HepG2 (cell line): Measurements from ENCODE around the gene CARHSP1. TPM values are rescaled to one million over a fixed set of nuclear protein-coding genes. Genes with fewer than 3 reads are reported as not detected.
A peak's percentile ranks its signal among the peaks of the same experiment; 100 is the strongest.

ENCODE experiments used
- ATAC-seq: fragments of 200-7000 bp; cut with Tn5 transposase; 3 replicates; pipeline ENCODE4 v1.9.1; 2020; ENCODE audit warnings: mild to moderate bottlenecking, moderate library complexity
- BruUV-seq: library from RNA; stranded (reverse); fragments of 400-500 nt; replicated peaks from 2 replicates; lab custom pipeline; 2021; lab: Mats Ljungman, UMichigan
- CTCF ChIA-PET: fragments of 300-600 bp; formaldehyde crosslinking; extraction: SDS; loops from one replicate; lab custom pipeline; 2021; ENCODE audit warnings: low total read pairs, inconsistent platforms, low intra/inter-chr PET ratio; lab: Yijun Ruan, JAX
- POLR2A ChIA-PET: fragments of 350-600 bp; sonication (Branson Sonifier 250); formaldehyde crosslinking; loops from one replicate; lab custom pipeline; 2020; ENCODE audit warnings: antibody characterized with exemption, inconsistent platforms; lab: Yijun Ruan, JAX
- DNase-seq: peaks from one replicate; pipeline ENCODE4 v3.0.0-alpha.2; 2015; ENCODE audit warnings: low spot score
- FAIRE-seq: peaks from 3 replicates; lab custom pipeline; 2011; peaks lifted over from hg19 to GRCh38; lab: Jason Lieb, UNC
- H2AFZ ChIP-seq: one replicate; pipeline ENCODE4 v1.6.1; 2011; ENCODE audit warnings: low read length, inconsistent platforms
- H3K27ac ChIP-seq: fragments of 300-600 bp; 3 replicates; pipeline ENCODE4 v1.8.0; 2011; ENCODE audit warnings: mixed run types, mild to moderate bottlenecking, mixed read lengths, low read length, inconsistent platforms; ENCODE audit not compliant: insufficient read depth; ENCODE audit errors: extremely low read length
- H3K27me3 ChIP-seq, 2 experiments: fragments of 200-600 bp in 1 of 2; 2 replicates in 1 of 2; 3 replicates in 1 of 2; pipeline versions ENCODE4 v1.6.0 to v1.8.0; 2011; ENCODE audit warnings: low read length in 2 of 2, mild to moderate bottlenecking in 2 of 2, moderate library complexity in 2 of 2, inconsistent platforms in 1 of 2; ENCODE audit not compliant: insufficient read depth in 2 of 2, control insufficient read depth in 1 of 2
- H3K36me3 ChIP-seq, 2 experiments: fragments of 200-600 bp in 1 of 2; replicated peaks in 1 of 2; 2 replicates in 1 of 2; 3 replicates in 1 of 2; pipeline versions ENCODE4 v1.5.1 to v1.8.0; 2011; ENCODE audit warnings: low read length in 2 of 2, inconsistent platforms in 1 of 2; ENCODE audit not compliant: insufficient read depth in 2 of 2, control insufficient read depth in 1 of 2
- H3K4me1 ChIP-seq: 2 replicates; pipeline ENCODE4 v1.5.1; 2012; ENCODE audit warnings: low read length, inconsistent platforms; ENCODE audit not compliant: insufficient read depth
- H3K4me2 ChIP-seq: 2 replicates; pipeline ENCODE4 v1.6.0; 2011; ENCODE audit warnings: low read depth, low read length, inconsistent platforms
- H3K4me3 ChIP-seq, 3 experiments: fragments of 200-600 bp in 1 of 3; sonication (generic), shearing (Covaris generic) in 1 of 3; replicated peaks in 1 of 3; 2 replicates each; pipeline ENCODE4 v1.5.1; 2011 to 2016; ENCODE audit warnings: low read length in 3 of 3, inconsistent platforms in 2 of 3, low read depth in 2 of 3, mild to moderate bottlenecking in 2 of 3, control low read depth in 1 of 3, mixed read lengths in 1 of 3; ENCODE audit not compliant: insufficient read depth in 1 of 3
- H3K79me2 ChIP-seq: one replicate; pipeline ENCODE4 v1.6.1; 2011; ENCODE audit warnings: low read length, inconsistent platforms; ENCODE audit not compliant: insufficient read depth
- H3K9ac ChIP-seq: 2 replicates; pipeline ENCODE4 v1.6.0; 2011; ENCODE audit warnings: mild to moderate bottlenecking, low read depth, low read length, inconsistent platforms; ENCODE audit not compliant: insufficient read depth
- H3K9me3 ChIP-seq: 2 replicates; pipeline ENCODE4 v1.5.1; 2012; ENCODE audit warnings: mild to moderate bottlenecking, low read length
- H4K20me1 ChIP-seq: 2 replicates; pipeline ENCODE4 v1.6.0; 2011; ENCODE audit warnings: inconsistent platforms, mild to moderate bottlenecking, low read length, moderate library complexity; ENCODE audit not compliant: insufficient read depth
- MED13 ChIP-seq: sonication (generic); formaldehyde crosslinking; IDR thresholded peaks from 2 replicates; pipeline ENCODE4 v1.5.0; 2020; ENCODE audit warnings: missing genetic modification reagents
- NONO ChIP-seq, 2 experiments: fragments of 450-650 bp in 1 of 2; sonication (generic) in 1 of 2; formaldehyde crosslinking in 1 of 2; IDR thresholded peaks in 1 of 2; conservative IDR thresholded peaks in 1 of 2; 2 replicates each; pipeline versions ENCODE4 v1.6.1 to v1.8.0; 2017 to 2022; ENCODE audit warnings: mild to moderate bottlenecking in 1 of 2, missing genetic modification reagents in 1 of 2, moderate library complexity in 1 of 2
- RARA ChIP-seq: IDR thresholded peaks from 2 replicates; pipeline ENCODE4 v1.6.1; 2016; ENCODE audit warnings: missing genetic modification reagents, missing compliant biosample characterization
- TBX3 ChIP-seq: fragments of 450-650 bp; IDR thresholded peaks from 2 replicates; pipeline ENCODE4 v1.6.1; 2017; ENCODE audit warnings: antibody characterized with exemption, mild to moderate bottlenecking, inconsistent platforms, borderline replicate concordance
- TOE1 ChIP-seq: sonication (generic); formaldehyde crosslinking; IDR thresholded peaks from 2 replicates; pipeline ENCODE4 v1.4.0; 2020; ENCODE audit warnings: mild to moderate bottlenecking, missing genetic modification reagents
- ZFP37 ChIP-seq: sonication (generic); formaldehyde crosslinking; IDR thresholded peaks from 2 replicates; pipeline ENCODE4 v1.4.0; 2020; ENCODE audit warnings: missing genetic modification reagents, borderline replicate concordance
- ZMYM3 ChIP-seq: sonication (generic); formaldehyde crosslinking; IDR thresholded peaks from 2 replicates; pipeline ENCODE4 v1.5.1; 2020; ENCODE audit warnings: mild to moderate bottlenecking, missing genetic modification reagents
- ZNF12 ChIP-seq: sonication (generic); formaldehyde crosslinking; IDR thresholded peaks from 2 replicates; pipeline ENCODE4 v1.5.0; 2020; ENCODE audit warnings: missing genetic modification reagents
- ZNF160 ChIP-seq: sonication (generic); formaldehyde crosslinking; IDR thresholded peaks from 2 replicates; pipeline ENCODE4 v1.8.0; 2022; ENCODE audit warnings: mild to moderate bottlenecking, inconsistent platforms, missing genetic modification reagents
- ZNF747 ChIP-seq: sonication (generic); formaldehyde crosslinking; IDR thresholded peaks from 2 replicates; pipeline ENCODE4 v1.8.1; 2023; ENCODE audit warnings: missing genetic modification reagents, mild to moderate bottlenecking, borderline replicate concordance
- ZSCAN22 ChIP-seq: sonication (generic); formaldehyde crosslinking; IDR thresholded peaks from 2 replicates; pipeline ENCODE4 v1.4.0; 2020; ENCODE audit warnings: mild to moderate bottlenecking, missing genetic modification reagents
- WGBS: methylation state at CpG from one replicate; pipeline ENCODE4 v1.1.6; 2017; ENCODE audit warnings: low lambda C conversion rate; 5-methylcytosine and 5-hydroxymethylcytosine counted together
- in situ Hi-C: cut with HindIII; loops from 2 replicates; pipeline ENCODE4 v1.10.0; 2017; ENCODE audit warnings: low pct_unique_long_range_greater_than_20kb; ENCODE audit not compliant: extremely low pct_ligation_motif_present
- intact Hi-C: fragments of 100-400 bp; cut with micrococcal nuclease; formaldehyde crosslinking; loops from one replicate; pipeline ENCODE4 v1.10.0; 2022; ENCODE audit not compliant: unreplicated experiment
- polyA plus RNA-seq, 8 experiments: library from polyadenylated mRNA; depleted of rRNA in 3 of 8; stranded (reverse) in 7 of 8; unstranded in 1 of 8; fragments of >200 nt; fragmentation: Illumina TruSeq in 4 of 8; extraction: Trizol in 4 of 8; gene quantifications; 2 replicates each; pipeline versions ENCODE4 v1.2.1 to v1.2.3, GENCODE V29; 2011 to 2016; ENCODE audit warnings: low read depth in 4 of 8, missing spikeins in 1 of 8, mixed read lengths in 1 of 8; ENCODE audit not compliant: insufficient read depth in 1 of 8
- total RNA-seq, 5 experiments: library from RNA; depleted of rRNA; stranded (reverse); fragments of >200 nt; fragmentation: Illumina TruSeq; extraction: Trizol; gene quantifications; 2 replicates each; pipeline ENCODE4 v1.2.3, GENCODE V29; 2016; ENCODE audit warnings: low read depth in 1 of 5
- TF ChIP-seq, protein P1 (sequence below): sonication (generic); formaldehyde crosslinking; IDR thresholded peaks from 2 replicates; pipeline ENCODE4 v1.9.0; 2021; ENCODE audit warnings: missing genetic modification reagents, borderline replicate concordance
- TF ChIP-seq, protein P2 (sequence below): sonication (generic); formaldehyde crosslinking; IDR thresholded peaks from 2 replicates; pipeline ENCODE4 v1.4.0; 2020; ENCODE audit warnings: missing genetic modification reagents; ENCODE audit errors: not compliant biosample characterization
- TF ChIP-seq, protein P3 (sequence below): sonication (generic); formaldehyde crosslinking; IDR thresholded peaks from 2 replicates; pipeline ENCODE4 v1.5.0; 2020; ENCODE audit warnings: mild to moderate bottlenecking, missing genetic modification reagents
- TF ChIP-seq, protein P4 (sequence below): sonication (generic); formaldehyde crosslinking; IDR thresholded peaks from 2 replicates; pipeline ENCODE4 v1.8.1; 2023; ENCODE audit warnings: mild to moderate bottlenecking, missing genetic modification reagents

Gene CARHSP1
- total and polyA plus RNA-seq, 2 of the 13 experiments (the other 11 are each of a cell fraction or from before 2014, with no cell fraction given), result 173 to 345 TPM

DNA sequence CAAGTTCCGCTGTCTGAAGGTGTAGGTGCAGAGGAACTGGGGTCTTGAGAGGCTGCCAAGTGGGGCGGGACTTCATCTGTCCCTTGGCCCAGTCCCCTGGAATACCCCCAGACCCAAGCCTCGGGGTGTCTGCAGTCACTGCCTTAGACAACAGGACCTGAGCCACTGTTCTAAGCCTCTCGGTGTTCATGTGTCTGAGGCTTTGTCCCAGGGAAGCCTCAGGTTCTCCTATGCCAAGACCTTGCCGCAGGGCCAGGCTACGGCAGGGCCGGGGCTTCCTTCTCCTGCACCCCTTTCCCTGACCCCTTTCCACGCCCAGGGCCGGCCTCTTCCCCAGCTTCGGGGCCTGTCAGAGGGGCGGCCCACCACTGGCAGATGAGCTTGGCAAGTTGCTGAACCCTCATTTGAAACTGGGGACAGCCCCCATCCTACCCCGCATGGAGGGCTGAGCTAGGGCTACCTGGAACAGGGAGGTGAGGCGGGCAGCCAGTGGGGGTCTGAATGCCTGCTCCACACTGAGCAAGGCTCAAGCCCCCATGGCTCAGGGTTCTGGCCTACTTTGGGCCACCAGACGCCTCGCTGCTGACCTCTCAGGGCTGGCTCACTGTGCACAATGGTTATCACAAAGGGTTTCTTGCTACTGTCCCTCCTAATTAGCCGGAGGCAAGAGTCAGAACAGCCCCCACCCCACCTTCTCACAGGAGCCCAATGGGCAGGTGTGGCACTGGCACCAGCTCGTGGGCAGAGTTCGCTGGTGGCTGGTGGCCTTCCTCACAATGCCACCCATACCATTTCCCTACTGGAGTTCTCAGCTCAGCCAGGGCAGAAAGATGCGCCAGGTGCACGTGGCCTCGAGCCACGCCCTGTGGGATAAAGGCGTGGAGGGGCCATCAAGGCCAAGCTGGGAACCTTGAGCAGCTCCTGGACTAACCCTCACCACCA lies 20.4 kb upstream of the CARHSP1 start:
- CTCF ChIA-PET, result no interaction called here
- in situ Hi-C loops, result loop anchor here (25.0 kb wide), 1 partner anchor 227 kb away; the partner anchor contains the start of gene ABAT
- TF ChIP-seq, protein P1, sequence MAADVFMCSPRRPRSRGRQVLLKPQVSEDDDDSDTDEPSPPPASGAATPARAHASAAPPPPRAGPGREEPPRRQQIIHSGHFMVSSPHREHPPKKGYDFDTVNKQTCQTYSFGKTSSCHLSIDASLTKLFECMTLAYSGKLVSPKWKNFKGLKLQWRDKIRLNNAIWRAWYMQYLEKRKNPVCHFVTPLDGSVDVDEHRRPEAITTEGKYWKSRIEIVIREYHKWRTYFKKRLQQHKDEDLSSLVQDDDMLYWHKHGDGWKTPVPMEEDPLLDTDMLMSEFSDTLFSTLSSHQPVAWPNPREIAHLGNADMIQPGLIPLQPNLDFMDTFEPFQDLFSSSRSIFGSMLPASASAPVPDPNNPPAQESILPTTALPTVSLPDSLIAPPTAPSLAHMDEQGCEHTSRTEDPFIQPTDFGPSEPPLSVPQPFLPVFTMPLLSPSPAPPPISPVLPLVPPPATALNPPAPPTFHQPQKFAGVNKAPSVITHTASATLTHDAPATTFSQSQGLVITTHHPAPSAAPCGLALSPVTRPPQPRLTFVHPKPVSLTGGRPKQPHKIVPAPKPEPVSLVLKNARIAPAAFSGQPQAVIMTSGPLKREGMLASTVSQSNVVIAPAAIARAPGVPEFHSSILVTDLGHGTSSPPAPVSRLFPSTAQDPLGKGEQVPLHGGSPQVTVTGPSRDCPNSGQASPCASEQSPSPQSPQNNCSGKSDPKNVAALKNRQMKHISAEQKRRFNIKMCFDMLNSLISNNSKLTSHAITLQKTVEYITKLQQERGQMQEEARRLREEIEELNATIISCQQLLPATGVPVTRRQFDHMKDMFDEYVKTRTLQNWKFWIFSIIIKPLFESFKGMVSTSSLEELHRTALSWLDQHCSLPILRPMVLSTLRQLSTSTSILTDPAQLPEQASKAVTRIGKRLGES (CRISPR knock-in tag), result no peak
- TF ChIP-seq MED13 (CRISPR knock-in tag), result 0 out of 2 replicates have a peak, but pooled peaks have one; percentile 24
- TF ChIP-seq, protein P2, sequence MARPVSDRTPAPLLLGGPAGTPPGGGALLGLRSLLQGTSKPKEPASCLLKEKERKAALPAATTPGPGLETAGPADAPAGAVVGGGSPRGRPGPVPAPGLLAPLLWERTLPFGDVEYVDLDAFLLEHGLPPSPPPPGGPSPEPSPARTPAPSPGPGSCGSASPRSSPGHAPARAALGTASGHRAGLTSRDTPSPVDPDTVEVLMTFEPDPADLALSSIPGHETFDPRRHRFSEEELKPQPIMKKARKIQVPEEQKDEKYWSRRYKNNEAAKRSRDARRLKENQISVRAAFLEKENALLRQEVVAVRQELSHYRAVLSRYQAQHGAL (CRISPR knock-in tag), result peak; percentile 50
- no peak for TF ChIP-seq ZSCAN22 (CRISPR knock-in tag)
- no peak for TF ChIP-seq ZNF12
- 0 out of 2 replicates have a peak, but pooled peaks have one; percentile 18 for TF ChIP-seq TBX3
- no peak for TF ChIP-seq RARA (CRISPR knock-in tag)
- TF ChIP-seq, protein P3, sequence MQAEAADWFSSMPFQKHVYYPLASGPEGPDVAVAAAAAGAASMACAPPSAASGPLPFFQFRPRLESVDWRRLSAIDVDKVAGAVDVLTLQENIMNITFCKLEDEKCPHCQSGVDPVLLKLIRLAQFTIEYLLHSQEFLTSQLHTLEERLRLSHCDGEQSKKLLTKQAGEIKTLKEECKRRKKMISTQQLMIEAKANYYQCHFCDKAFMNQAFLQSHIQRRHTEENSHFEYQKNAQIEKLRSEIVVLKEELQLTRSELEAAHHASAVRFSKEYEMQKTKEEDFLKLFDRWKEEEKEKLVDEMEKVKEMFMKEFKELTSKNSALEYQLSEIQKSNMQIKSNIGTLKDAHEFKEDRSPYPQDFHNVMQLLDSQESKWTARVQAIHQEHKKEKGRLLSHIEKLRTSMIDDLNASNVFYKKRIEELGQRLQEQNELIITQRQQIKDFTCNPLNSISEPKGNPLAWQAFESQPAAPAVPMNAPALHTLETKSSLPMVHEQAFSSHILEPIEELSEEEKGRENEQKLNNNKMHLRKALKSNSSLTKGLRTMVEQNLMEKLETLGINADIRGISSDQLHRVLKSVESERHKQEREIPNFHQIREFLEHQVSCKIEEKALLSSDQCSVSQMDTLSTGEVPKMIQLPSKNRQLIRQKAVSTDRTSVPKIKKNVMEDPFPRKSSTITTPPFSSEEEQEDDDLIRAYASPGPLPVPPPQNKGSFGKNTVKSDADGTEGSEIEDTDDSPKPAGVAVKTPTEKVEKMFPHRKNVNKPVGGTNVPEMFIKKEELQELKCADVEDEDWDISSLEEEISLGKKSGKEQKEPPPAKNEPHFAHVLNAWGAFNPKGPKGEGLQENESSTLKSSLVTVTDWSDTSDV (CRISPR knock-in tag), result no peak
- 0 out of 2 replicates have a peak, but pooled peaks have one; percentile 30 for TF ChIP-seq ZNF160 (CRISPR knock-in tag)
- TF ChIP-seq TOE1 (CRISPR knock-in tag), result no peak
- TF ChIP-seq, protein P4, sequence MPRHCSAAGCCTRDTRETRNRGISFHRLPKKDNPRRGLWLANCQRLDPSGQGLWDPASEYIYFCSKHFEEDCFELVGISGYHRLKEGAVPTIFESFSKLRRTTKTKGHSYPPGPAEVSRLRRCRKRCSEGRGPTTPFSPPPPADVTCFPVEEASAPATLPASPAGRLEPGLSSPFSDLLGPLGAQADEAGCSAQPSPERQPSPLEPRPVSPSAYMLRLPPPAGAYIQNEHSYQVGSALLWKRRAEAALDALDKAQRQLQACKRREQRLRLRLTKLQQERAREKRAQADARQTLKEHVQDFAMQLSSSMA, result no peak
- no peak for TF ChIP-seq NONO (IDR thresholded peaks at IDR 0.05)
- peak; percentile 53; the same call in 1 of the 2 replicates for TF ChIP-seq NONO (CRISPR knock-in tag; conservative IDR thresholded peaks at IDR 0.05)
- TF ChIP-seq ZFP37 (CRISPR knock-in tag), result 0 out of 2 replicates have a peak, but pooled peaks have one; percentile 38
- no peak for TF ChIP-seq ZNF747 (CRISPR knock-in tag)
- no peak for TF ChIP-seq ZMYM3 (CRISPR knock-in tag)

More for the DNA sequence above, 20.4 kb upstream of the CARHSP1 start:
- Histone ChIP-seq H3K27ac (no peak overlapping the region), H4K20me1 (no peaks in the 10 kb centered on the region), H3K4me2 (no peak overlapping the region), H3K79me2 (no peaks in the 10 kb centered on the region), H3K4me3 (no peak overlapping the region), H3K27me3 (no peaks in the 10 kb centered on the region), H2AFZ (no peak overlapping the region), H3K9me3 (no peaks in the 10 kb centered on the region), H3K4me1 (peaks cover 26% of the 10 kb centered on the region), H3K36me3 (peaks cover 36 to 37% of the 10 kb centered on the region in 2 experiments), H3K9ac (no peak overlapping the region)
- FAIRE-seq, result no peak
- BruUV-seq, result no TSS peak
- intact Hi-C loops, result no loop called here
- DNase-seq, result no peak
- POLR2A ChIA-PET, result interaction anchor here (1.0 to 14.5 kb wide), 2 partner anchors 22 to 42 kb away, joined by 3 to 235 read pairs; partner anchors contain the start of gene CARHSP1
- no peak for ATAC-seq
- WGBS, result 92% methylated on average over 22 of the region's 23 CpGs
